CD4-positive, alpha-beta T cell treated with Interleukin-6 at 100 ng/mL for 8 hours (primary cell): Measurements from ENCODE around the gene PCDHGA1.
"Not testable (repeated sequence)": the region's sequence is repeated elsewhere in the genome, so short reads cannot be mapped to it uniquely, and the experiment has no call there.

Experiments
- DNase-seq: peaks from one replicate; pipeline ENCODE4 v3.0.0-alpha.2; 2020; ENCODE audit warnings: mixed read lengths, low spot score

The PCDHGA1 gene

DNA sequence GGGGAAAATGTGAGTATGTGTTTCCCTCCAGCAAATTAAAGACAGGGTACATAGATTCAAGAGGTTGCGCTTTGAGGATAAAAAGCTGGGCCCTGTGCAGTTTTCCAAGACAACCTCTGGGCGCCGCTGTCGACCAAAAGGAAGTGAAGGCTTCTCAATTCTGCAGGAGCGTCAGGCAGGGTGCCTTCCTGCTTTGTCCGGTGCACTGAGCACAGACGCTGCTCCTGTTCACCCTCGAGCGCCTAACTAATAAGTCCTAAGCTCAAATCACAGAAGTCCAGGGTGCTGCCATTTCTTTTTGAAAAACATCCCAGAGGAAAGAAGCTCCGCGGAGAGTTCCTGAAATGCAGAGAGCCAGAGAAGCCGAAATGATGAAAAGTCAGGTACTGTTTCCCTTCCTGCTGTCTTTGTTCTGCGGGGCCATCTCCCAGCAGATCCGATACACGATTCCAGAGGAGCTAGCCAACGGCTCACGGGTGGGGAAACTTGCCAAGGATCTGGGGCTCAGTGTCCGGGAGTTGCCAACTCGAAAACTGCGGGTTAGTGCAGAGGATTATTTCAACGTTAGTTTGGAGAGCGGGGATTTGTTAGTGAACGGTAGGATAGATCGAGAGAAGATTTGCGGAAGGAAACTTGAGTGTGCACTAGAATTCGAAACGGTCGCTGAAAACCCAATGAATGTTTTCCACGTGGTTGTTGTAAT, 19.8 kb downstream of the PCDHGA1 start, which contains the start of gene PCDHGB1:
TSS of gene PCDHGB1 (plus strand) at position 183 of the 703 bp plus-strand sequence. CDS start at position 345, 162 bp downstream.
- no peak for DNase-seq

- no peak for DNase-seq
These were observed 21.3 kb downstream of the PCDHGA1 start for GRCh38 chr5:141351591-141351990.

GRCh38 chr5:141354900-141355469, 24.7 kb downstream of the PCDHGA1 start, which contains the start of gene PCDHGA4:
Gene PCDHGA4, plus strand, starts transcription at chr5:141355021. Its CDS starts 87 bp downstream, at chr5:141355108.
- no peak for DNase-seq

GRCh38 chr5:141355641-141356040, 25.3 kb downstream of the PCDHGA1 start:
- no peak for DNase-seq

DNA sequence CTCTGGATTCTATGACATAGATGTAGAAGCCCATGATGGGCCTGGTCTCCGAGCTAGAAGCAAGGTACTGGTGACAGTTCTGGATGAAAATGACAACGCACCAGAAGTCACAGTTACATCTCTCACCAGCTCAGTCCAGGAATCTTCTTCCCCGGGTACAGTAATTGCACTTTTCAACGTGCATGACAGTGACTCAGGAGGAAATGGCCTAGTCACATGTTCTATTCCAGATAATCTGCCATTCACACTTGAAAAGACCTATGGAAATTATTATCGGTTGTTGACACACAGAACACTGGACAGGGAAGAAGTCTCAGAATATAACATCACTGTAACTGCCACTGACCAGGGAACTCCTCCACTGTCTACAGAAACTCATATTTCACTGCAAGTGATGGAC, 25.8 kb downstream of the PCDHGA1 start:
- DNase-seq, result no peak

DNA sequence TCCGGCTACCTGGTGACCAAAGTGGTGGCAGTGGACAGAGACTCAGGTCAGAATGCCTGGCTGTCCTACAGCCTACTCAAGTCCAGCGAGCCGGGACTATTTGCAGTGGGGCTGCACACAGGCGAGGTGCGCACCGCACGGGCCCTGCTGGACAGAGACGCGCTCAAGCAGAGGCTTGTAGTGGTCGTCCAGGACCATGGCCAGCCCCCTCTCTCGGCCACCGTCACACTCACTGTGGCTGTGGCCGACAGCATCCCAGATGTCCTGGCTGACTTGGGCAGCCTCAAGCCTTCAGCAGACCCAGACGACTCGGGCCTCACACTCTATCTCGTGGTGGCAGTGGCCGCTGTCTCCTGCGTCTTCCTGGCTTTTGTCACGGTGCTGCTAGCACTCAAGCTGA, 26.6 kb downstream of the PCDHGA1 start:
- DNase-seq, result no peak

GRCh38 chr5:141359790-141360426, 29.6 kb downstream of the PCDHGA1 start, which contains the start of gene PCDHGB2:
Gene PCDHGB2, plus strand, starts transcription at chr5:141359994. Its CDS starts 142 bp downstream, at chr5:141360136.
- DNase-seq, result no peak

- no peak for DNase-seq
These were observed 30.4 kb downstream of the PCDHGA1 start for GRCh38 chr5:141360685-141361084.

DNA sequence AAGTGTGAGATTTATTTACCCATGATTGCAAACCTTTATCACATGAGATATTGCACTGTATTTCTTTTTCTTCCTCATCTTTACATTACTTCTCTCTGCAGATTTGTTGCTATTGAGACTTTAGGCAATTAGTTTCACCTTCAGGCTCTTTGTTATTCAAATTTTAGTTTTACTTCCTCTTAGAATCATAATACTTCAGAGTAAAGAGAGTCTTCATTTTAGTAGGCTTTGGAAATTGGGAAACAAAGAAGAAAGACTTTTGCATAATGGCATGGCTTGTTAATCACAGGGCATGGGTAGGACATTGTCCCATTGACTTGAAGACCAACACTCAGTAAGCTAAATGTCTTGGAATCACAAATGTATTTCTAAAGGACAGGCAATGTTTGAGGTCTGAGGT, 32.4 kb downstream of the PCDHGA1 start:
- DNase-seq, result no peak

GRCh38 chr5:141363952-141364660, 33.8 kb downstream of the PCDHGA1 start, which contains the start of gene PCDHGA5:
Gene PCDHGA5, plus strand, starts transcription at chr5:141364162. Its CDS starts 169 bp downstream, at chr5:141364331.
- DNase-seq, result no peak

DNA sequence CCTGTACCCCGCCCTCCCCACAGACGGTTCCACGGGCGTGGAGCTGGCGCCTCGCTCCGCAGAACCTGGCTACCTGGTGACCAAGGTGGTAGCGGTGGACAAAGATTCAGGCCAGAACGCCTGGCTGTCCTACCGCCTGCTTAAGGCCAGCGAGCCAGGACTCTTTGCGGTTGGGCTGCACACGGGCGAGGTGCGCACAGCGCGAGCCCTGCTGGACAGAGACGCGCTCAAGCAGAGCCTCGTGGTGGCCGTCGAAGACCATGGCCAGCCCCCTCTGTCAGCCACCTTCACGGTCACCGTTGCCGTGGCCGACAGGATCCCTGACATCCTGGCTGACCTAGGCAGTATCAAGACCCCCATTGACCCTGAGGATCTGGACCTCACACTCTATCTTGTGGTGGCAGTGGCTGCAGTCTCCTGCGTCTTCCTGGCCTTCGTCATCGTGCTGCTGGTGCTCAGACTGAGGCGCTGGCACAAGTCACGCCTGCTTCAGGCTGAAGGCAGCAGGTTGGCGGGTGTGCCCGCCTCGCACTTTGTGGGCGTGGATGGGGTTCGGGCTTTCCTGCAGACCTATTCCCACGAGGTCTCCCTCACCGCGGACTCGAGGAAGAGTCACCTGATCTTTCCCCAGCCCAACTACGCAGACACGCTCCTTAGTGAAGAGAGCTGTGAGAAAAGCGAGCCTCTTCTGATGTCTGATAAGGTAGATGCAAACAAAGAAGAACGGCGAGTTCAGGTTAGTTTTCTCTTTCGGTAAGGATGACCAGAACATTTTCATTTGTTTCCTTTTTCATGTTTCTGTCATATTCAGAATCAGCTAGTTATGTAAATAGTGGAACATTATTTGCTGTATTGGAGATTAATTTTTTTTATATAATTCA, 35.9 kb downstream of the PCDHGA1 start:
- no peak for DNase-seq

DNA sequence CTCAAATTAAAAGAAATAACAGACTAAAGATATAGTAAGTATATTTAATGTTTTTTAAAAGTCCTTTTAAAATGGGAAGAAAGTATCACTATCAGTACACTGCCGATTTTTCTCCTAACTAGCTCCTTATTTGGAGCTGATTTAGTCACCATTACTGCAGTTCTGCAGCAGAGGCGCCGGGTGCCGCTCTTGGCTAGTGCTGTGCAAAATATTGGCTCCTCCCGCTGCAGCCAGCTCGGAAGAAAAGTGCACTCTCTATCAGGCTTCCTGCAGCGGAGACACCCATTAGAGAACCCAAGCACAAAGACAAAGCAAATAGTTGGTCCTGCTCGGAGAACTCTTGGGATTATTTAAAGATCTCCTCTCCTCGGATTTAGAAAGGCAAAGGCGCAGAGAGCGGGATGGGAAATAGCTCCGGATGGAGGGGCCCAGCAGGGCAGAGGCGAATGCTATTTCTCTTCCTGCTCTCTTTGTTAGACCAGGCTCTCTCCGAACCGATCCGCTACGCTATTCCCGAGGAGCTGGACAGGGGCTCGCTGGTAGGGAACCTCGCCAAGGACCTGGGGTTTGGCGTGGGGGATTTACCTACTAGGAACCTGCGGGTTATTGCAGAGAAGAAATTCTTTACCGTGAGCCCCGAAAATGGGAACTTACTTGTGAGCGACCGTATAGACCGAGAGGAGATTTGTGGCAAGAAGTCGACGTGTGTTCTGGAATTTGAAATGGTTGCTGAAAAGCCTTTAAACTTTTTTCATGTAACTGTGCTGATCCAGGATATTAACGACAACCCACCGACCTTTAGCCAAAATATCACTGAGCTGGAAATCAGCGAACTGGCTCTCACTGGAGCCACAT, 39.9 kb downstream of the PCDHGA1 start, which contains the start of gene PCDHGB3:
TSS of gene PCDHGB3 (plus strand) at position 249 of the 855 bp plus-strand sequence. CDS start at position 402, 153 bp downstream.
- no peak for DNase-seq

DNA sequence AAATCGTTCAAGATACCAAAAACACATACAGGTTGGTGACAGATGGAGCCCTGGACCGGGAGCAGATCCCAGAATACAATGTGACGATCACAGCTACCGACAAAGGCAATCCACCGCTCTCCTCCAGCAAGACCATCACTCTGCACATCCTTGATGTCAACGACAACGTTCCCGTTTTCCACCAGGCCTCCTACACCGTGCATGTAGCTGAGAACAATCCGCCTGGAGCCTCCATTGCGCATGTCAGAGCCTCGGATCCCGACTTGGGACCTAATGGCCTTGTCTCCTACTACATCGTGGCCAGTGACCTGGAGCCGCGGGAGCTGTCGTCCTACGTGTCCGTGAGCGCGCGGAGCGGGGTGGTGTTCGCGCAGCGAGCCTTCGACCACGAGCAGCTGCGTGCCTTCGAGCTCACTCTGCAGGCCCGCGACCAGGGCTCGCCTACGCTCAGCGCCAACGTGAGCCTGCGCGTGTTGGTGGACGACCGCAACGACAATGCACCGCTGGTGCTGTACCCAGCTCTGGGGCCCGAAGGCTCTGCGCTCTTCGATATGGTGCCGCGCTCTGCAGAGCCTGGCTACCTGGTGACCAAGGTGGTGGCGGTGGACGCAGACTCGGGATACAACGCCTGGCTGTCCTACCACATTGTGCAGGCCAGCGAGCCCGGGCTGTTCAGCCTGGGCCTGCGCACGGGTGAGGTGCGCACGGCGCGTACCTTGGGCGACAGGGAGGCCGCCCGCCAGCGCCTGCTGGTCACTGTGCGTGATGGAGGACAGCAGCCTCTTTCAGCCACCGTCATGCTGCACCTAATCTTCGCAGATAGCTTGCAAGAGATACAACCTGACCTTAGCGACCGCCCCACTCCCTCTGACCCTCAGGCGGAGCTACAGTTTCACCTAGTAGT, 41.5 kb downstream of the PCDHGA1 start:
- no peak for DNase-seq

GRCh38 chr5:141373673-141374317, 43.5 kb downstream of the PCDHGA1 start, which contains the start of gene PCDHGA6:
Gene PCDHGA6, plus strand, starts transcription at chr5:141373891. Its CDS starts 193 bp downstream, at chr5:141374084.
- DNase-seq, result no peak

DNA sequence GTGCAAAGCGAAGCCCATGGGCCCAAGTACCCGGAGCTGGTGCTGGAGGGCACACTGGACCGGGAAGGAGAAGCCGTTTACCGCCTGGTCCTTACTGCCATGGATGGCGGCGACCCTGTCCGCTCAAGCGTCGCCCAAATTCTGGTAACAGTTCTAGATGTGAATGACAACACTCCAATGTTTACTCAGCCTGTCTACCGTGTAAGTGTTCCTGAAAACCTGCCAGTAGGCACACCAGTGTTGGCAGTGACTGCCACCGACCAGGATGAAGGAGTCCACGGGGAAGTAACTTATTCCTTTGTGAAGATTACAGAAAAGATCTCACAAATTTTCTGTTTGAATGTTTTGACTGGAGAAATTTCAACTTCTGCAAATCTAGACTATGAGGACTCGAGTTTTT, 44.3 kb downstream of the PCDHGA1 start:
- DNase-seq, result no peak

DNA sequence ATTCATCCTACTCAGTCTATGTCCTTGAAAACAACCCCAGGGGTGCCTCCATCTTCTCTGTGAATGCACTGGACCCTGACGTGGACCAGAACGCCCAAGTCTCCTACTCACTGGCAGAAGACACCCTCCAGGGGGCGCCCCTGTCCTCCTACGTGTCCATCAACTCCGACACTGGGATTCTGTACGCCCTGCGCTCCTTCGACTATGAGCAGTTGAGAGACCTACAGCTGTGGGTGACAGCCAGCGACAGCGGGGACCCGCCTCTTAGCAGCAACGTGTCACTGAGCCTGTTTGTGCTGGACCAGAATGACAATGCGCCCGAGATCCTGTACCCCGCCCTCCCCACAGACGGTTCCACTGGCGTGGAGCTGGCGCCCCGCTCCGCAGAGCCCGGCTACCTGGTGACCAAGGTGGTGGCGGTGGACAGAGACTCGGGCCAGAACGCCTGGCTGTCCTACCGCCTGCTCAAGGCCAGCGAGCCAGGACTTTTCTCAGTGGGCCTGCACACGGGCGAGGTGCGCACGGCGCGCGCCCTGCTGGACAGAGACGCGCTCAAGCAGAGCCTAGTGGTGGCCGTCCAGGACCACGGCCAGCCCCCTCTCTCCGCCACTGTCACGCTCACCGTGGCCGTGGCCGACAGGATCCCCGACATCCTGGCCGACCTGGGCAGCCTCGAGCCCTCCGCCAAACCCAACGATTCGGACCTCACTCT, 45.3 kb downstream of the PCDHGA1 start:
- not testable (repeated sequence) for DNase-seq

- DNase-seq, result no peak
These were observed 52.4 kb downstream of the PCDHGA1 start, which contains the start of gene PCDHGA7 for GRCh38 chr5:141382469-141383294. Gene PCDHGA7, plus strand, starts transcription at chr5:141382742. Its CDS starts 158 bp downstream, at chr5:141382900.
